HepG2 (cell line): Measurements from ENCODE around the gene DNAAF8. TPM values are rescaled to one million over a fixed set of nuclear protein-coding genes. Genes with fewer than 3 reads are reported as not detected.
A peak's percentile ranks its signal among the peaks of the same experiment; 100 is the strongest.

ENCODE experiments used
- KDM4B ChIP-seq: sonication (generic); formaldehyde crosslinking; IDR thresholded peaks from 2 replicates; pipeline ENCODE4 v1.4.0; 2020; ENCODE audit warnings: missing genetic modification reagents
- LRRFIP1 ChIP-seq: sonication (generic); formaldehyde crosslinking; conservative IDR thresholded peaks from 2 replicates; pipeline ENCODE4 v1.4.0; 2020; ENCODE audit warnings: missing genetic modification reagents
- MAZ ChIP-seq, 2 experiments: sonication (generic) in 1 of 2; formaldehyde crosslinking in 1 of 2; IDR thresholded peaks; 2 replicates each; pipeline versions ENCODE4 v1.5.0 to v1.6.1; 2012 to 2020; ENCODE audit warnings: low read depth in 2 of 2, mild to moderate bottlenecking in 2 of 2, borderline replicate concordance in 1 of 2, improper control_type of control experiment in 1 of 2, low read length in 1 of 2, missing genetic modification reagents in 1 of 2, moderate library complexity in 1 of 2
- MXI1 ChIP-seq: IDR thresholded peaks from 3 replicates; pipeline ENCODE4 v1.6.1; 2012; ENCODE audit warnings: low read depth, low read length, inconsistent platforms, borderline replicate concordance
- REXO4 ChIP-seq: sonication (generic); formaldehyde crosslinking; IDR thresholded peaks from 2 replicates; pipeline ENCODE4 v1.8.0; 2022; ENCODE audit warnings: missing genetic modification reagents, mild to moderate bottlenecking, borderline replicate concordance
- SPEN ChIP-seq: sonication (generic); formaldehyde crosslinking; IDR thresholded peaks from 2 replicates; pipeline ENCODE4 v1.5.1; 2020; ENCODE audit warnings: low read depth, mild to moderate bottlenecking, missing genetic modification reagents
- TCF7 ChIP-seq: sonication (generic); IDR thresholded peaks from 2 replicates; pipeline ENCODE4 v1.6.1; 2016; ENCODE audit warnings: antibody characterized with exemption, low read depth
- XBP1 ChIP-seq: sonication (generic); formaldehyde crosslinking; IDR thresholded peaks from 2 replicates; pipeline ENCODE4 v1.5.0; 2020; ENCODE audit warnings: missing genetic modification reagents
- ZNF235 ChIP-seq: sonication (generic); formaldehyde crosslinking; IDR thresholded peaks from 2 replicates; pipeline ENCODE4 v1.8.1; 2023; ENCODE audit warnings: mild to moderate bottlenecking, missing genetic modification reagents, borderline replicate concordance
- ZNF501 ChIP-seq: sonication (generic); formaldehyde crosslinking; IDR thresholded peaks from 2 replicates; pipeline ENCODE4 v1.5.1; 2020; ENCODE audit warnings: mild to moderate bottlenecking, moderate library complexity, missing genetic modification reagents
- ZNF562 ChIP-seq: sonication (generic); formaldehyde crosslinking; IDR thresholded peaks from 2 replicates; pipeline ENCODE4 v1.8.0; 2022; ENCODE audit warnings: missing genetic modification reagents, borderline replicate concordance
- ZNF629 ChIP-seq: sonication (generic); formaldehyde crosslinking; conservative IDR thresholded peaks from 2 replicates; pipeline ENCODE4 v1.5.0; 2020; ENCODE audit warnings: missing genetic modification reagents
- ZNF777 ChIP-seq: sonication (generic); formaldehyde crosslinking; IDR thresholded peaks from 2 replicates; pipeline ENCODE4 v1.4.0; 2020; ENCODE audit warnings: missing genetic modification reagents
- polyA plus RNA-seq, 8 experiments: library from polyadenylated mRNA; depleted of rRNA in 3 of 8; stranded (reverse) in 7 of 8; unstranded in 1 of 8; fragments of >200 nt; fragmentation: Illumina TruSeq in 4 of 8; extraction: Trizol in 4 of 8; gene quantifications; 2 replicates each; pipeline versions ENCODE4 v1.2.1 to v1.2.3, GENCODE V29; 2011 to 2016; ENCODE audit warnings: low read depth in 4 of 8, missing spikeins in 1 of 8, mixed read lengths in 1 of 8; ENCODE audit not compliant: insufficient read depth in 1 of 8
- total RNA-seq, 5 experiments: library from RNA; depleted of rRNA; stranded (reverse); fragments of >200 nt; fragmentation: Illumina TruSeq; extraction: Trizol; gene quantifications; 2 replicates each; pipeline ENCODE4 v1.2.3, GENCODE V29; 2016; ENCODE audit warnings: low read depth in 1 of 5
- TF ChIP-seq, protein P1 (sequence below): sonication (generic); formaldehyde crosslinking; IDR thresholded peaks from 2 replicates; pipeline ENCODE4 v1.4.0; 2020; ENCODE audit warnings: mild to moderate bottlenecking, missing genetic modification reagents
- TF ChIP-seq, protein P2 (sequence below): IDR thresholded peaks from 2 replicates; pipeline ENCODE4 v1.6.1; 2016; ENCODE audit warnings: missing compliant biosample characterization, missing genetic modification reagents, borderline replicate concordance
- TF ChIP-seq, protein P3 (sequence below): sonication (generic); formaldehyde crosslinking; IDR thresholded peaks from 2 replicates; pipeline ENCODE4 v1.5.1; 2020; ENCODE audit warnings: mild to moderate bottlenecking, missing genetic modification reagents, borderline replicate concordance

DNAAF8 gene
- total and polyA plus RNA-seq, 2 of the 13 experiments (the other 11 are each of a cell fraction or from before 2014, with no cell fraction given) = 0.44 TPM; not detected in 1

GRCh38 chr16:4768549-4769305 is 34.4 kb downstream of the DNAAF8 start (continued):
- peak; percentile 87; the same call in 1 of the 3 replicates for TF ChIP-seq MXI1
- TF ChIP-seq ZNF629 (CRISPR knock-in tag) = peak; percentile 97
- TF ChIP-seq, protein P1, sequence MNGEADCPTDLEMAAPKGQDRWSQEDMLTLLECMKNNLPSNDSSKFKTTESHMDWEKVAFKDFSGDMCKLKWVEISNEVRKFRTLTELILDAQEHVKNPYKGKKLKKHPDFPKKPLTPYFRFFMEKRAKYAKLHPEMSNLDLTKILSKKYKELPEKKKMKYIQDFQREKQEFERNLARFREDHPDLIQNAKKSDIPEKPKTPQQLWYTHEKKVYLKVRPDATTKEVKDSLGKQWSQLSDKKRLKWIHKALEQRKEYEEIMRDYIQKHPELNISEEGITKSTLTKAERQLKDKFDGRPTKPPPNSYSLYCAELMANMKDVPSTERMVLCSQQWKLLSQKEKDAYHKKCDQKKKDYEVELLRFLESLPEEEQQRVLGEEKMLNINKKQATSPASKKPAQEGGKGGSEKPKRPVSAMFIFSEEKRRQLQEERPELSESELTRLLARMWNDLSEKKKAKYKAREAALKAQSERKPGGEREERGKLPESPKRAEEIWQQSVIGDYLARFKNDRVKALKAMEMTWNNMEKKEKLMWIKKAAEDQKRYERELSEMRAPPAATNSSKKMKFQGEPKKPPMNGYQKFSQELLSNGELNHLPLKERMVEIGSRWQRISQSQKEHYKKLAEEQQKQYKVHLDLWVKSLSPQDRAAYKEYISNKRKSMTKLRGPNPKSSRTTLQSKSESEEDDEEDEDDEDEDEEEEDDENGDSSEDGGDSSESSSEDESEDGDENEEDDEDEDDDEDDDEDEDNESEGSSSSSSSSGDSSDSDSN (CRISPR knock-in tag) = no peak; the same call in 1 of the 2 replicates
- TF ChIP-seq, protein P2, sequence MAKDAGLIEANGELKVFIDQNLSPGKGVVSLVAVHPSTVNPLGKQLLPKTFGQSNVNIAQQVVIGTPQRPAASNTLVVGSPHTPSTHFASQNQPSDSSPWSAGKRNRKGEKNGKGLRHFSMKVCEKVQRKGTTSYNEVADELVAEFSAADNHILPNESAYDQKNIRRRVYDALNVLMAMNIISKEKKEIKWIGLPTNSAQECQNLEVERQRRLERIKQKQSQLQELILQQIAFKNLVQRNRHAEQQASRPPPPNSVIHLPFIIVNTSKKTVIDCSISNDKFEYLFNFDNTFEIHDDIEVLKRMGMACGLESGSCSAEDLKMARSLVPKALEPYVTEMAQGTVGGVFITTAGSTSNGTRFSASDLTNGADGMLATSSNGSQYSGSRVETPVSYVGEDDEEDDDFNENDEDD (CRISPR knock-in tag) = no peak; the same call in 1 of the 2 replicates
- TF ChIP-seq ZNF501 (CRISPR knock-in tag) = peak; percentile 81
- no peak for TF ChIP-seq ZNF562
- peak; percentile 76; the same call in 1 of the 2 replicates for TF ChIP-seq ZNF235
- TF ChIP-seq XBP1 (CRISPR knock-in tag) = no peak
- TF ChIP-seq, protein P3, sequence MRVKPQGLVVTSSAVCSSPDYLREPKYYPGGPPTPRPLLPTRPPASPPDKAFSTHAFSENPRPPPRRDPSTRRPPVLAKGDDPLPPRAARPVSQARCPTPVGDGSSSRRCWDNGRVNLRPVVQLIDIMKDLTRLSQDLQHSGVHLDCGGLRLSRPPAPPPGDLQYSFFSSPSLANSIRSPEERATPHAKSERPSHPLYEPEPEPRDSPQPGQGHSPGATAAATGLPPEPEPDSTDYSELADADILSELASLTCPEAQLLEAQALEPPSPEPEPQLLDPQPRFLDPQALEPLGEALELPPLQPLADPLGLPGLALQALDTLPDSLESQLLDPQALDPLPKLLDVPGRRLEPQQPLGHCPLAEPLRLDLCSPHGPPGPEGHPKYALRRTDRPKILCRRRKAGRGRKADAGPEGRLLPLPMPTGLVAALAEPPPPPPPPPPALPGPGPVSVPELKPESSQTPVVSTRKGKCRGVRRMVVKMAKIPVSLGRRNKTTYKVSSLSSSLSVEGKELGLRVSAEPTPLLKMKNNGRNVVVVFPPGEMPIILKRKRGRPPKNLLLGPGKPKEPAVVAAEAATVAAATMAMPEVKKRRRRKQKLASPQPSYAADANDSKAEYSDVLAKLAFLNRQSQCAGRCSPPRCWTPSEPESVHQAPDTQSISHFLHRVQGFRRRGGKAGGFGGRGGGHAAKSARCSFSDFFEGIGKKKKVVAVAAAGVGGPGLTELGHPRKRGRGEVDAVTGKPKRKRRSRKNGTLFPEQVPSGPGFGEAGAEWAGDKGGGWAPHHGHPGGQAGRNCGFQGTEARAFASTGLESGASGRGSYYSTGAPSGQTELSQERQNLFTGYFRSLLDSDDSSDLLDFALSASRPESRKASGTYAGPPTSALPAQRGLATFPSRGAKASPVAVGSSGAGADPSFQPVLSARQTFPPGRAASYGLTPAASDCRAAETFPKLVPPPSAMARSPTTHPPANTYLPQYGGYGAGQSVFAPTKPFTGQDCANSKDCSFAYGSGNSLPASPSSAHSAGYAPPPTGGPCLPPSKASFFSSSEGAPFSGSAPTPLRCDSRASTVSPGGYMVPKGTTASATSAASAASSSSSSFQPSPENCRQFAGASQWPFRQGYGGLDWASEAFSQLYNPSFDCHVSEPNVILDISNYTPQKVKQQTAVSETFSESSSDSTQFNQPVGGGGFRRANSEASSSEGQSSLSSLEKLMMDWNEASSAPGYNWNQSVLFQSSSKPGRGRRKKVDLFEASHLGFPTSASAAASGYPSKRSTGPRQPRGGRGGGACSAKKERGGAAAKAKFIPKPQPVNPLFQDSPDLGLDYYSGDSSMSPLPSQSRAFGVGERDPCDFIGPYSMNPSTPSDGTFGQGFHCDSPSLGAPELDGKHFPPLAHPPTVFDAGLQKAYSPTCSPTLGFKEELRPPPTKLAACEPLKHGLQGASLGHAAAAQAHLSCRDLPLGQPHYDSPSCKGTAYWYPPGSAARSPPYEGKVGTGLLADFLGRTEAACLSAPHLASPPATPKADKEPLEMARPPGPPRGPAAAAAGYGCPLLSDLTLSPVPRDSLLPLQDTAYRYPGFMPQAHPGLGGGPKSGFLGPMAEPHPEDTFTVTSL (CRISPR knock-in tag) = no peak
- no peak for TF ChIP-seq TCF7
- no peak for TF ChIP-seq REXO4 (CRISPR knock-in tag)
- peak; percentile 79 for TF ChIP-seq SPEN (CRISPR knock-in tag)
- no peak for TF ChIP-seq KDM4B (CRISPR knock-in tag)
- TF ChIP-seq LRRFIP1 (CRISPR knock-in tag) = no peak
- TF ChIP-seq ZNF777 (CRISPR knock-in tag) = no peak
- peak; percentile 57; the same call in 1 of the 2 replicates for TF ChIP-seq MAZ (IDR thresholded peaks at IDR 0.05; ENCODE audit: borderline replicate concordance, low read depth, low read length)
- peak; percentile 52; the same call in 1 of the 2 replicates for TF ChIP-seq MAZ (CRISPR knock-in tag; IDR thresholded peaks at IDR 0.05; ENCODE audit: low read depth)
